HEK293 (cell line): ENCODE measurements around the gene SPDL1.

ENCODE experiments used
- GLIS2 ChIP-seq: fragments of 450-650 bp; formaldehyde crosslinking; IDR thresholded peaks from 2 replicates; pipeline ENCODE4 v1.5.1; 2016; ENCODE audit warnings: missing biosample characterization, missing genetic modification characterization
- HOXC10 ChIP-seq: sonication (generic); formaldehyde crosslinking; IDR thresholded peaks from 2 replicates; pipeline ENCODE4 v1.8.1; 2023; ENCODE audit warnings: mild to moderate bottlenecking, missing genetic modification reagents
- OVOL3 ChIP-seq: fragments of 450-650 bp; formaldehyde crosslinking; IDR thresholded peaks from 2 replicates; pipeline ENCODE4 v1.5.1; 2016; ENCODE audit warnings: missing biosample characterization, missing genetic modification characterization
- TRIM28 ChIP-seq: IDR thresholded peaks from 2 replicates; pipeline ENCODE4 v1.6.1; 2011; ENCODE audit warnings: low read length, control low read depth, borderline replicate concordance
- ZBTB48 ChIP-seq: fragments of 450-650 bp; formaldehyde crosslinking; IDR thresholded peaks from 2 replicates; pipeline ENCODE4 v1.5.1; 2016; ENCODE audit warnings: missing biosample characterization, missing genetic modification characterization
- ZBTB7A ChIP-seq: fragments of 450-650 bp; formaldehyde crosslinking; IDR thresholded peaks from 2 replicates; pipeline ENCODE4 v1.5.1; 2016; ENCODE audit warnings: low read depth, missing biosample characterization, missing genetic modification characterization
- ZBTB8A ChIP-seq: fragments of 450-650 bp; formaldehyde crosslinking; IDR thresholded peaks from 2 replicates; pipeline ENCODE4 v1.5.1; 2016; ENCODE audit warnings: missing biosample characterization, missing genetic modification characterization
- ZFHX2 ChIP-seq: fragments of 450-650 bp; formaldehyde crosslinking; conservative IDR thresholded peaks from 2 replicates; pipeline ENCODE4 v1.5.1; 2016; ENCODE audit warnings: missing biosample characterization, missing genetic modification characterization
- ZFP37 ChIP-seq: fragments of 450-650 bp; formaldehyde crosslinking; IDR thresholded peaks from 2 replicates; pipeline ENCODE4 v1.5.1; 2016; ENCODE audit warnings: missing biosample characterization, missing genetic modification characterization
- ZFP69B ChIP-seq: fragments of 450-650 bp; formaldehyde crosslinking; IDR thresholded peaks from 2 replicates; pipeline ENCODE4 v1.5.1; 2016; ENCODE audit warnings: missing biosample characterization, missing genetic modification characterization
- ZNF157 ChIP-seq: fragments of 450-650 bp; formaldehyde crosslinking; IDR thresholded peaks from 2 replicates; pipeline ENCODE4 v1.5.1; 2016; ENCODE audit warnings: missing biosample characterization, missing genetic modification characterization
- ZNF211 ChIP-seq: fragments of 450-650 bp; formaldehyde crosslinking; IDR thresholded peaks from 2 replicates; pipeline ENCODE4 v1.5.1; 2016; ENCODE audit warnings: low read depth, missing biosample characterization, missing genetic modification characterization
- ZNF274 ChIP-seq, 2 experiments: fragments of 200-500 bp in 1 of 2; fragments of 450-650 bp in 1 of 2; sonication (Bioruptor generic) in 1 of 2; formaldehyde crosslinking in 1 of 2; IDR thresholded peaks; 2 replicates each; pipeline versions ENCODE4 v1.5.1 to v1.6.1; 2014 to 2016; ENCODE audit warnings: borderline replicate concordance in 1 of 2, inconsistent platforms in 1 of 2, low read length in 1 of 2, missing biosample characterization in 1 of 2, missing genetic modification characterization in 1 of 2
- ZNF404 ChIP-seq: fragments of 450-650 bp; formaldehyde crosslinking; IDR thresholded peaks from 2 replicates; pipeline ENCODE4 v1.5.1; 2017; ENCODE audit warnings: missing biosample characterization, missing genetic modification characterization
- ZNF416 ChIP-seq: fragments of 450-650 bp; formaldehyde crosslinking; IDR thresholded peaks from 2 replicates; pipeline ENCODE4 v1.5.1; 2016; ENCODE audit warnings: missing biosample characterization, missing genetic modification characterization
- ZNF433 ChIP-seq: fragments of 450-650 bp; formaldehyde crosslinking; IDR thresholded peaks from 2 replicates; pipeline ENCODE4 v1.5.1; 2016; ENCODE audit warnings: missing biosample characterization, missing genetic modification characterization, low read depth
- ZNF473 ChIP-seq: fragments of 450-650 bp; formaldehyde crosslinking; IDR thresholded peaks from 2 replicates; pipeline ENCODE4 v1.5.1; 2017; ENCODE audit warnings: missing biosample characterization, missing genetic modification characterization
- ZNF529 ChIP-seq: fragments of 450-650 bp; formaldehyde crosslinking; IDR thresholded peaks from 2 replicates; pipeline ENCODE4 v1.5.1; 2017; ENCODE audit warnings: missing genetic modification characterization, missing biosample characterization; ENCODE audit not compliant: insufficient replicate concordance
- ZNF544 ChIP-seq: fragments of 450-650 bp; formaldehyde crosslinking; IDR thresholded peaks from 2 replicates; pipeline ENCODE4 v1.5.0; 2017; ENCODE audit warnings: missing biosample characterization, missing genetic modification characterization
- ZNF621 ChIP-seq: fragments of 450-650 bp; formaldehyde crosslinking; IDR thresholded peaks from 2 replicates; pipeline ENCODE4 v1.5.1; 2017; ENCODE audit warnings: missing biosample characterization, missing genetic modification characterization
- ZNF624 ChIP-seq: fragments of 450-650 bp; formaldehyde crosslinking; IDR thresholded peaks from 2 replicates; pipeline ENCODE4 v1.5.1; 2017; ENCODE audit warnings: missing biosample characterization, missing genetic modification characterization
- ZNF626 ChIP-seq: fragments of 450-650 bp; sonication (Bioruptor Pico); formaldehyde crosslinking; IDR thresholded peaks from 2 replicates; pipeline ENCODE4 v1.5.1; 2018; ENCODE audit warnings: missing biosample characterization, missing genetic modification characterization, inconsistent platforms
- ZNF768 ChIP-seq: fragments of 450-650 bp; formaldehyde crosslinking; IDR thresholded peaks from 2 replicates; pipeline ENCODE4 v1.5.1; 2018; ENCODE audit warnings: missing biosample characterization, mild to moderate bottlenecking, missing genetic modification characterization
- ZXDB ChIP-seq: fragments of 450-650 bp; formaldehyde crosslinking; IDR thresholded peaks from 2 replicates; pipeline ENCODE4 v1.5.1; 2016; ENCODE audit warnings: missing biosample characterization, missing genetic modification characterization
- TF ChIP-seq, protein P1 (sequence below): fragments of 450-650 bp; formaldehyde crosslinking; IDR thresholded peaks from 2 replicates; pipeline ENCODE4 v1.5.1; 2016; ENCODE audit warnings: missing biosample characterization, missing genetic modification characterization
- TF ChIP-seq, protein P2 (sequence below): fragments of 450-650 bp; formaldehyde crosslinking; IDR thresholded peaks from 2 replicates; pipeline ENCODE4; 2016; ENCODE audit warnings: missing biosample characterization, missing genetic modification characterization
- TF ChIP-seq, protein P3 (sequence below): fragments of 450-650 bp; formaldehyde crosslinking; IDR thresholded peaks from 2 replicates; pipeline ENCODE4 v1.5.1; 2016; ENCODE audit warnings: missing biosample characterization, missing genetic modification characterization
- TF ChIP-seq, protein P4 (sequence below): fragments of 450-650 bp; IDR thresholded peaks from 2 replicates; pipeline ENCODE4 v1.5.1; 2018; ENCODE audit warnings: missing biosample characterization, missing genetic modification characterization
- TF ChIP-seq, protein P5 (sequence below): fragments of 450-650 bp; formaldehyde crosslinking; IDR thresholded peaks from 2 replicates; pipeline ENCODE4 v1.5.1; 2017; ENCODE audit warnings: missing biosample characterization, mild to moderate bottlenecking, missing genetic modification characterization, moderate library complexity
- TF ChIP-seq, protein P6 (sequence below): fragments of 450-650 bp; formaldehyde crosslinking; IDR thresholded peaks from 2 replicates; pipeline ENCODE4 v1.5.1; 2016; ENCODE audit warnings: missing biosample characterization, missing genetic modification characterization
- TF ChIP-seq, protein P7 (sequence below): fragments of 450-650 bp; formaldehyde crosslinking; IDR thresholded peaks from 2 replicates; pipeline ENCODE4 v1.5.1; 2017; ENCODE audit warnings: missing biosample characterization, missing genetic modification characterization

The SPDL1 gene

DNA sequence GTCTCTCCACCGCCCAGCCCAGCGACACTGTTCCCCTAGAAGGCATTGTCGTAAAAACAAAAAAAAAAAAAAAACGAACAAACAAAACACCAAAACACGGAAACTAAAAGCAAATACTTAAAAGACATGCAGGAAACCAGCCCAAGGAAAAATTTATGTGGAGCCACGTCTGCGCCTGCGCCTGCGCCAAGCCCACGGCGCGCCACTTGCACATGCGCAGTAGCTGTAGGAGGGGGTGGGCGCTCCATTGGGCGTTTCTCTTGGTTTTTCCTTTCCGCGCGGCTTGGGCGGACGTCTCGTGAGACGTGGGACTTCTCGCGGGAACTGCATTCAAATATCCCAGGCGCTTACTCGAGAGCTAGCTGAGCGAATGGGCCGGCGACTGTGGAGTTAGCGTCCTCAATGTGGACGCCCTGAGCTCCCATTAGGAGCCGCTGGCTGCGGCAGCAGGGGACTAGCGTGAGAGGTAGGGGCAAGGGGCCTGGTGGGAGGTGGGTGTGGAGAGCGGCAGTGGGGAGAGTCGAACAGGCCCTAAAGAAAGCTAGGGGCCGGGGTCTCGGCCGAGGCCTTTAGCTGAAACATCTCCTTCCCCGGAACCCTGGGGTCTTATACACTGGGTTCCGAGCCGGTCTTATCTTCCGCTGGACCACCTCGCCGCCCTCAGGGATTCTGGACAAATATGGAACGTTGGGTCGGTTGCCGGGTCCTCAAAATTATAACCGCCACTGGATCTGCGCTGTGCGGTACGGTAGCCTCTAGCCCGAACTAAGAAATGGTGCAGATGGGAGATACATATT, at the start of gene SPDL1 (continued):
- TF ChIP-seq TRIM28 (0 out of 2 replicates have a peak, but pooled peaks have one; percentile 20), ZNF544 (tag by site-specific recombination) (no peak), ZNF626 (tag by site-specific recombination) (no peak), GLIS2 (tag by site-specific recombination) (no peak), ZNF416 (tag by site-specific recombination) (no peak), ZNF529 (tag by site-specific recombination) (no peak), ZXDB (peak; percentile 65; the same call in 1 of the 2 replicates), ZNF404 (tag by site-specific recombination) (no peak), ZNF621 (tag by site-specific recombination) (no peak), ZBTB8A (tag by site-specific recombination) (peak; percentile 53), ZNF433 (tag by site-specific recombination) (no peak), OVOL3 (tag by site-specific recombination) (no peak), ZBTB48 (peak; percentile 84), HOXC10 (CRISPR knock-in tag) (no peak), ZBTB7A (tag by site-specific recombination) (no peak), ZFHX2 (tag by site-specific recombination) (peak; percentile 71), ZFP69B (tag by site-specific recombination) (0 out of 2 replicates have a peak, but pooled peaks have one; percentile 19), ZNF473 (tag by site-specific recombination) (no peak), ZNF274 (IDR thresholded peaks at IDR 0.05; ENCODE audit: low read length) (no peak), ZNF274 (tag by site-specific recombination; IDR thresholded peaks at IDR 0.05; ENCODE audit: borderline replicate concordance) (no peak), ZNF211 (tag by site-specific recombination) (no peak), ZNF157 (no peak), ZNF624 (tag by site-specific recombination) (no peak), ZNF768 (no peak), ZFP37 (tag by site-specific recombination) (0 out of 2 replicates have a peak, but pooled peaks have one; percentile 56)
- TF ChIP-seq, protein P1, sequence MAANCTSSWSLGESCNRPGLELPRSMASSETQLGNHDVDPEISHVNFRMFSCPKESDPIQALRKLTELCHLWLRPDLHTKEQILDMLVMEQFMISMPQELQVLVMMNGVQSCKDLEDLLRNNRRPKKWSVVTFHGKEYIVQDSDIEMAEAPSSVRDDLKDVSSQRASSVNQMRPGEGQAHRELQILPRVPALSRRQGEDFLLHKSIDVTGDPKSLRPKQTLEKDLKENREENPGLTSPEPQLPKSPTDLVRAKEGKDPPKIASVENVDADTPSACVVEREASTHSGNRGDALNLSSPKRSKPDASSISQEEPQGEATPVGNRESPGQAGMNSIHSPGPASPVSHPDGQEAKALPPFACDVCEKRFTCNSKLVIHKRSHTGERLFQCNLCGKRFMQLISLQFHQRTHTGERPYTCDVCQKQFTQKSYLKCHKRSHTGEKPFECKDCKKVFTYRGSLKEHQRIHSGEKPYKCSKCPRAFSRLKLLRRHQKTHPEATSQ (tag by site-specific recombination): peak; percentile 53; the same call in 1 of the 2 replicates
- TF ChIP-seq, protein P2, sequence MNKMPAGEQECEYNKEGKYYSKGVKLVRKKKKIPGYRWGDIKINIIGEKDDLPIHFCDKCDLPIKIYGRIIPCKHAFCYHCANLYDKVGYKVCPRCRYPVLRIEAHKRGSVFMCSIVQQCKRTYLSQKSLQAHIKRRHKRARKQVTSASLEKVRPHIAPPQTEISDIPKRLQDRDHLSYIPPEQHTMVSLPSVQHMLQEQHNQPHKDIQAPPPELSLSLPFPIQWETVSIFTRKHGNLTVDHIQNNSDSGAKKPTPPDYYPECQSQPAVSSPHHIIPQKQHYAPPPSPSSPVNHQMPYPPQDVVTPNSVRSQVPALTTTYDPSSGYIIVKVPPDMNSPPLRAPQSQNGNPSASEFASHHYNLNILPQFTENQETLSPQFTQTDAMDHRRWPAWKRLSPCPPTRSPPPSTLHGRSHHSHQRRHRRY (tag by site-specific recombination): no peak
- TF ChIP-seq, protein P3, sequence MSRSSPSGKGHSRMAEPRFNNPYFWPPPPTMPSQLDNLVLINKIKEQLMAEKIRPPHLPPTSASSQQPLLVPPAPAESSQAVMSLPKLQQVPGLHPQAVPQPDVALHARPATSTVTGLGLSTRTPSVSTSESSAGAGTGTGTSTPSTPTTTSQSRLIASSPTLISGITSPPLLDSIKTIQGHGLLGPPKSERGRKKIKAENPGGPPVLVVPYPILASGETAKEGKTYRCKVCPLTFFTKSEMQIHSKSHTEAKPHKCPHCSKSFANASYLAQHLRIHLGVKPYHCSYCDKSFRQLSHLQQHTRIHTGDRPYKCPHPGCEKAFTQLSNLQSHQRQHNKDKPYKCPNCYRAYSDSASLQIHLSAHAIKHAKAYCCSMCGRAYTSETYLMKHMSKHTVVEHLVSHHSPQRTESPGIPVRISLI (tag by site-specific recombination): no peak
- TF ChIP-seq, protein P4, sequence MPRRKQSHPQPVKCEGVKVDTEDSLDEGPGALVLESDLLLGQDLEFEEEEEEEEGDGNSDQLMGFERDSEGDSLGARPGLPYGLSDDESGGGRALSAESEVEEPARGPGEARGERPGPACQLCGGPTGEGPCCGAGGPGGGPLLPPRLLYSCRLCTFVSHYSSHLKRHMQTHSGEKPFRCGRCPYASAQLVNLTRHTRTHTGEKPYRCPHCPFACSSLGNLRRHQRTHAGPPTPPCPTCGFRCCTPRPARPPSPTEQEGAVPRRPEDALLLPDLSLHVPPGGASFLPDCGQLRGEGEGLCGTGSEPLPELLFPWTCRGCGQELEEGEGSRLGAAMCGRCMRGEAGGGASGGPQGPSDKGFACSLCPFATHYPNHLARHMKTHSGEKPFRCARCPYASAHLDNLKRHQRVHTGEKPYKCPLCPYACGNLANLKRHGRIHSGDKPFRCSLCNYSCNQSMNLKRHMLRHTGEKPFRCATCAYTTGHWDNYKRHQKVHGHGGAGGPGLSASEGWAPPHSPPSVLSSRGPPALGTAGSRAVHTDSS (tag by site-specific recombination): no peak
- TF ChIP-seq, protein P5, sequence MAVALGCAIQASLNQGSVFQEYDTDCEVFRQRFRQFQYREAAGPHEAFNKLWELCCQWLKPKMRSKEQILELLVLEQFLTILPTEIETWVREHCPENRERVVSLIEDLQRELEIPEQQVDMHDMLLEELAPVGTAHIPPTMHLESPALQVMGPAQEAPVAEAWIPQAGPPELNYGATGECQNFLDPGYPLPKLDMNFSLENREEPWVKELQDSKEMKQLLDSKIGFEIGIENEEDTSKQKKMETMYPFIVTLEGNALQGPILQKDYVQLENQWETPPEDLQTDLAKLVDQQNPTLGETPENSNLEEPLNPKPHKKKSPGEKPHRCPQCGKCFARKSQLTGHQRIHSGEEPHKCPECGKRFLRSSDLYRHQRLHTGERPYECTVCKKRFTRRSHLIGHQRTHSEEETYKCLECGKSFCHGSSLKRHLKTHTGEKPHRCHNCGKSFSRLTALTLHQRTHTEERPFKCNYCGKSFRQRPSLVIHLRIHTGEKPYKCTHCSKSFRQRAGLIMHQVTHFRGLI (tag by site-specific recombination): peak; percentile 58
- TF ChIP-seq, protein P6, sequence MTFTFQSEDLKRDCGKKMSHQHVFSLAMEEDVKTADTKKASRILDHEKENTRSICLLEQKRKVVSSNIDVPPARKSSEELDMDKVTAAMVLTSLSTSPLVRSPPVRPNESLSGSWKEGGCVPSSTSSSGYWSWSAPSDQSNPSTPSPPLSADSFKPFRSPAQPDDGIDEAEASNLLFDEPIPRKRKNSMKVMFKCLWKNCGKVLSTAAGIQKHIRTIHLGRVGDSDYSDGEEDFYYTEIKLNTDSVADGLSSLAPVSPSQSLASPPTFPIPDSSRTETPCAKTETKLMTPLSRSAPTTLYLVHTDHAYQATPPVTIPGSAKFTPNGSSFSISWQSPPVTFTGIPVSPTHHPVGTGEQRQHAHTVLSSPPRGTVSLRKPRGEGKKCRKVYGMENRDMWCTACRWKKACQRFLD (tag by site-specific recombination): no peak
- TF ChIP-seq, protein P7, sequence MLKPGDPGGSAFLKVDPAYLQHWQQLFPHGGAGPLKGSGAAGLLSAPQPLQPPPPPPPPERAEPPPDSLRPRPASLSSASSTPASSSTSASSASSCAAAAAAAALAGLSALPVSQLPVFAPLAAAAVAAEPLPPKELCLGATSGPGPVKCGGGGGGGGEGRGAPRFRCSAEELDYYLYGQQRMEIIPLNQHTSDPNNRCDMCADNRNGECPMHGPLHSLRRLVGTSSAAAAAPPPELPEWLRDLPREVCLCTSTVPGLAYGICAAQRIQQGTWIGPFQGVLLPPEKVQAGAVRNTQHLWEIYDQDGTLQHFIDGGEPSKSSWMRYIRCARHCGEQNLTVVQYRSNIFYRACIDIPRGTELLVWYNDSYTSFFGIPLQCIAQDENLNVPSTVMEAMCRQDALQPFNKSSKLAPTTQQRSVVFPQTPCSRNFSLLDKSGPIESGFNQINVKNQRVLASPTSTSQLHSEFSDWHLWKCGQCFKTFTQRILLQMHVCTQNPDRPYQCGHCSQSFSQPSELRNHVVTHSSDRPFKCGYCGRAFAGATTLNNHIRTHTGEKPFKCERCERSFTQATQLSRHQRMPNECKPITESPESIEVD (tag by site-specific recombination): no peak
